ENCODE data around the gene FBLIM1.
"Not testable (repeated sequence)": the region's sequence is repeated elsewhere in the genome, so short reads cannot be mapped to it uniquely, and the experiment has no call there.

FBLIM1 gene

GRCh38 chr1:15825800-15826199 lies 67.2 kb downstream of the FBLIM1 start:
- DNase-seq = no peak

GRCh38 chr1:15826810-15827507 lies 68.4 kb downstream of the FBLIM1 start:
- no peak for DNase-seq

DNA sequence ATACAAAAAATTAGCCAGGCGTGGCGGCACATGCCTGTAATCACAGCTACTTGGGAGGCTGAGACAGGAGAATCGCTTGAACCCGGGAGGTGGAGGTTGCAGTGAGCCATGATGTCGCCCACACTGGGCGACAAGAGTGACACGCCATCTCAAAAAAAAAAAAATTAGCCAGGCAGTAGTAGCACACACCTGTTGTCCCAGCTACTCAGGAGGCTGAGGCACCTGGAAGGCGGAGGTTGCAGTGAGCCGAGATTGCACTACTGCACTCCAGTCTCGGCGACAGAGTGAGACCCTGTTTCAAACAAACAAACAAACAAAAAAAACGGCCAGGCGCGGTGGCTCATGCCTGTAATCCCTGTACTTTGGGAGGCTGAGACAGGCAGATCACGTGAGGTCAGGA lies 69.0 kb downstream of the FBLIM1 start:
- DNase-seq = not testable (repeated sequence)

DNA sequence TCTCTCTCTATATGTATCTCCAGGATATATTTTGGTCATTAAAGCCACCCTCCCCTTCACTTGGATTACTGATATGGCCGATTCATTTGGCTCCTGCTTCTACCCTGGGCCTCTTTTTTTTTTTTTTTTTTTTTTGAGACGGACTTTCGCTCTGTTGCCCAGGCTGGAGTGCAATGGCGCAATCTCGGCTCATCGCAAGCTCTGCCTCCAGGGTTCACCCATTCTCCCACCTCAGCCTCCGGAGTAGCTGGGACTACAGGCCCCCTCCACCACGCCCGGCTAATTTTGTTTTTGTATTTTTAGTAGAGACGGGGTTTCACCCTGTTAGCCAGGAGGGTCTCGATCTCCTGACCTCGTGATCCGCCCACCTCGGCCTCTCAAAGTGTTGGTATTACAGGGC lies 70.3 kb downstream of the FBLIM1 start:
- not testable (repeated sequence) for DNase-seq

GRCh38 chr1:15830258-15830657 lies 71.7 kb downstream of the FBLIM1 start:
- no peak for DNase-seq

GRCh38 chr1:15833069-15833679 lies 74.6 kb downstream of the FBLIM1 start:
- DNase-seq = peak; percentile 62 to 71

- no peak for DNase-seq
Observed at GRCh38 chr1:15833842-15834405, 75.3 kb downstream of the FBLIM1 start.

DNA sequence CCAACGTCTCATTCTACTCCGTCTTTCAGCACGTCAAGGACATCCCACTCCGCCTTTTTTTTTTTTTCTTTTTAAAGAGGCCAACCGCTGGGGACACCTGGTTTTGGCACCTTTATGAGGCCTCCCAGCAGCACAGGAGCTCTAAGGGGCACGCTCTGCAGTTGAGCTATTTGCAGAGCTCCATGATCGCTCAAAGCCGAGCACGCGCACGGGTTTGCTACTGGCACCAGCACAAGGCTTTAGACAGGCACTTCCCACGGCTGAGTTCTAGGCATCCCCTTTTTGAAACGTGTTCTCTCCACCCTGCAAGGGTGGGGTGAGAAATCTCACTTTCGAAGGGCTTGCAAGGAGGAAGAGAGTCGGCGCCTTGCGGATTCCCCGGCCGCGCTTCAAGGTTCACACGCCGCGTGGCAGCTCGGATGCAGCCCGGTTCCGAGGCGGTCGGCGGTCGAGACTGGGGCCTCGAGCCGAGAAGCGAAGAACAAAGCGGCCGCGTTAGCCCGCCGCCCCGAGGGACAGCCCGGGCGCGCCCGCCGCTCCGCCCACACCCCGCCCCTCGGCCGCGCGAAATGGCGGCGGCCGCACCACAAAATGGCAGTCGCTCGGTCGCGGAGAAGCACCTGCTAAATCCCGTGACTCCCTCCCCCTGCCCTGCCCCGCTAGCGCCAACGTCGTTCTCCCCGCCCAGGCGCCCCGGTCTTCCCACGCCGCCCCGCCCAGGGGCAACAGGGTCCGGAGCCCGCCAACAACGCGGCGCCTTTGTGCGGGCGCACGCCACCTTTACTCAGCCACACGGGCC lies 76.0 kb downstream of the FBLIM1 start:
- peak; percentile 92 to 94 for DNase-seq

- DNase-seq = no peak
Observed at GRCh38 chr1:15835205-15835740, 76.7 kb downstream of the FBLIM1 start.

DNA sequence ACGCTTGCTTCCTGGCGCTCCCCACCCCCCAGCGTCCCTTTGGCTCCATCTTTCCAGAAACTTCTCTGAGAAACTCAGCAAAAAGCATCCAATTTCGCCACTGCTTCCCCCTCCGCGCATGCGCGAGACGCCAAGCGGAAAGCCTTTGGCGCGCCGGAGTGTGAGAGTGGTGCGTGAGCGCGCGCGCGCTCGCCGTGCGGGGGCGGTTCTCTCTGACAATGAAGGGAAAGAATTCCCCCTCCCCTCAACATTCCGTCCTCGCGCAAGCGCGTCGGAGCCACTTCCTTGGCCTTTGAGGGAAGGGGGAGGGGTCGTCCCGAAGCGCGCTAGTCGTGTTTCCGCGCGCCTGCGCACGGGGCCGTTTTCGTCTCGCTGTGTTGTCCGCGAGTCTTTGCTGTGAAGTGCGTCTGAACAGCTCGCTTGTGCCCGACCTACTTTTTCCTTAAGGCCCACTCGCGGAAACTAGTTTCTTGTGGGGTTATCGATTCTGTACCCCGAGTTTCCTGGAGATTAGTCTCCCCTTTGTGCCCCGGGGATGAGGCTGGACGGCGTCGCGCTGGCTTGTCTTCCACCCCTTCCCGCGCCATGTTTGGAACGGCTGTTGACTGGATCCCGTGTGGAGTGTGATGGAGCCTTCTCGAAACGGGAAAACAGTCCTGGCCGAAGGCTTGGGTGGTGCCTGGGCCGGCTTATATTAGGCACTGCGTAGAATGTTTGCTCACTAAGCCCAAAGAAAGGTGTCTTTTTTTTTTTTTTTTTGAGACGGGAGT lies 77.3 kb downstream of the FBLIM1 start:
- peak; percentile 99 to 100 for DNase-seq
